ENCODE measurements around the gene OR51D1. TPM values are rescaled to one million over a fixed set of nuclear protein-coding genes. Genes with fewer than 3 reads are reported as not detected.

OR51D1 gene
- total RNA-seq, 1 experiment from 2014 or later, result not detected

- Histone ChIP-seq H3T11ph (ENCODE audit: low read length) (no peak overlapping the region), H3K56ac (ENCODE audit: insufficient read length, low read depth, low read length) (no peak overlapping the region), H3K4ac (ENCODE audit: low read depth, low read length) (no peak overlapping the region), H3K23ac (ENCODE audit: insufficient read length, low read depth, low read length) (no peak overlapping the region), H3K18ac (ENCODE audit: insufficient read length, low read depth, low read length) (no peak overlapping the region), H2BK12ac (ENCODE audit: insufficient read length, low read depth, low read length) (no peak overlapping the region), H3K14ac (ENCODE audit: insufficient read depth, low read length) (no peak overlapping the region), H2BK120ac (ENCODE audit: low read depth, low read length, poor library complexity, severe bottlenecking) (no peak overlapping the region), H2BK15ac (ENCODE audit: low read depth, low read length) (no peak overlapping the region), H3K9me3 (ENCODE audit: control insufficient read depth, low read depth, low read length) (no peaks in the 10 kb centered on the region), H4K20me1 (ENCODE audit: control insufficient read depth, insufficient read depth, insufficient read length) (no peaks in the 10 kb centered on the region), H4K91ac (ENCODE audit: insufficient read length, low read depth, low read length) (no peak overlapping the region), H3K23me2 (ENCODE audit: insufficient read length, low read depth, low read length, poor library complexity, severe bottlenecking) (no peaks in the 10 kb centered on the region), H2AFZ (ENCODE audit: low read length) (no peak overlapping the region), H3K27ac (ENCODE audit: insufficient read length, low read depth, low read length) (no peak overlapping the region), H4K5ac (ENCODE audit: insufficient read length, low read depth, low read length) (no peak overlapping the region), H4K8ac (replicated peaks; ENCODE audit: insufficient read length, low read depth, low read length) (no peak overlapping the region), H3K27me3 (ENCODE audit: insufficient read depth, low read length) (no peaks in the 10 kb centered on the region), H3K79me2 (ENCODE audit: insufficient read depth, low read length) (no peaks in the 10 kb centered on the region), H3K79me1 (ENCODE audit: insufficient read depth, low read depth, low read length, poor library complexity, severe bottlenecking) (no peaks in the 10 kb centered on the region), H3K4me2 (ENCODE audit: insufficient read depth, insufficient read length, low read length) (no peak overlapping the region), H2AK5ac (ENCODE audit: insufficient read length, low read length) (no peak overlapping the region), H3K9ac (ENCODE audit: extremely low read depth, insufficient read length, low read length) (no peak overlapping the region), H2BK20ac (ENCODE audit: low read depth, low read length, poor library complexity, severe bottlenecking) (no peak overlapping the region), H3K4me1 (ENCODE audit: insufficient read depth, low read length) (no peaks in the 10 kb centered on the region), H2BK5ac (ENCODE audit: insufficient read length, low read length) (no peak overlapping the region)
- H3K27me3 Mint-ChIP-seq (ENCODE audit: low read depth), result peaks cover 1% of the 10 kb centered on the region
- TF ChIP-seq CTCF (conservative IDR thresholded peaks at IDR 0.05), result no peak
- no peak for DNase-seq
- peaks cover 3 to 11% of the 10 kb centered on the region in 2 experiments; a peak in 3 of 4 replicates for H3K4me1 Mint-ChIP-seq
- WGBS (ENCODE audit: extremely low coverage, insufficient read length, low lambda C conversion rate), result 100% methylated on average over 2 of the region's 7 CpGs
- peak overlapping the region in 1 of 3 experiments; percentile 48; a peak in 1 of 7 replicates for H3K27ac Mint-ChIP-seq
- no peak overlapping the region for H3K4me3 Mint-ChIP-seq
- H3K36me3 Mint-ChIP-seq (ENCODE audit: insufficient read depth in 1 of 3, low read depth in 3 of 3), result no peaks in the 10 kb centered on the region
- no peaks in the 10 kb centered on the region for H3K9me3 Mint-ChIP-seq
Observed at GRCh38 chr11:4641501-4641900, 4.2 kb downstream of the OR51D1 start.
